Panc1 (cell line): Measurements from ENCODE around the gene TAAR9. TPM values are rescaled to one million over a fixed set of nuclear protein-coding genes. Genes with fewer than 3 reads are reported as not detected.

Source experiments
- ATAC-seq: fragments of 200-7000 bp; cut with Tn5 transposase; 2 replicates; pipeline ENCODE4 v1.9.1; 2020; ENCODE audit warnings: mild to moderate bottlenecking, moderate library complexity
- BruUV-seq: library from RNA; stranded (reverse); fragments of 400-500 nt; replicated peaks from 2 replicates; lab custom pipeline; 2021; lab: Mats Ljungman, UMichigan
- CTCF ChIA-PET: fragments of 300-600 bp; sonication (Branson Sonifier 250); formaldehyde crosslinking; loops from one replicate; lab custom pipeline; 2022; ENCODE audit warnings: antibody characterized with exemption; lab: Charles Lee
- POLR2A ChIA-PET: fragments of 300-600 bp; sonication (Branson Sonifier 250); formaldehyde crosslinking; loops from one replicate; lab custom pipeline; 2022; ENCODE audit warnings: antibody characterized with exemption; lab: Charles Lee
- DNase-seq: peaks from one replicate; pipeline ENCODE4 v3.0.0-alpha.2; 2010; ENCODE audit warnings: low read depth, low spot score
- H3K27ac ChIP-seq: 2 replicates; pipeline ENCODE4 v1.5.1; 2011; ENCODE audit warnings: mild to moderate bottlenecking, low read length, inconsistent platforms
- H3K27me3 ChIP-seq: fragments of 200-500 bp; sonication (Bioruptor generic); 2 replicates; pipeline ENCODE4 v1.6.0; 2014; ENCODE audit warnings: low read length, inconsistent platforms; ENCODE audit not compliant: control insufficient read depth, insufficient read depth
- H3K36me3 ChIP-seq: fragments of 200-500 bp; sonication (Bioruptor generic); 2 replicates; pipeline ENCODE4 v1.5.1; 2014; ENCODE audit warnings: inconsistent platforms, mild to moderate bottlenecking, low read length, moderate library complexity; ENCODE audit not compliant: control insufficient read depth, insufficient read depth
- H3K4me1 ChIP-seq: 2 replicates; pipeline ENCODE4 v1.5.1; 2011; ENCODE audit warnings: inconsistent platforms, mild to moderate bottlenecking, low read length, moderate library complexity; ENCODE audit not compliant: control insufficient read depth, insufficient read depth
- H3K4me3 ChIP-seq, 2 experiments: 2 replicates each; pipeline ENCODE4 v1.5.1; 2011 to 2012; ENCODE audit warnings: low read depth in 2 of 2, low read length in 2 of 2, mild to moderate bottlenecking in 2 of 2, inconsistent platforms in 1 of 2, moderate library complexity in 1 of 2
- H3K9me3 ChIP-seq: fragments of 200-500 bp; sonication (Bioruptor generic); 2 replicates; pipeline ENCODE4 v1.5.1; 2014; ENCODE audit warnings: low read depth, mild to moderate bottlenecking, inconsistent platforms, low read length, moderate library complexity; ENCODE audit not compliant: control insufficient read depth, insufficient read depth
- CTCF ChIP-seq: fragments of 450-650 bp; IDR thresholded peaks from 2 replicates; pipeline ENCODE4 v1.5.1; 2017; ENCODE audit warnings: mild to moderate bottlenecking
- POLR2AphosphoS5 ChIP-seq: IDR thresholded peaks from 2 replicates; pipeline ENCODE4 v1.6.1; 2012; ENCODE audit warnings: mild to moderate bottlenecking, low read depth, low read length, moderate library complexity
- REST ChIP-seq, 2 experiments: IDR thresholded peaks; 2 replicates each; pipeline ENCODE4 v1.6.1; 2011 to 2012; ENCODE audit warnings: low read depth in 2 of 2, control low read depth in 1 of 2, low read length in 1 of 2, mild to moderate bottlenecking in 1 of 2, moderate library complexity in 1 of 2; ENCODE audit not compliant: insufficient read depth in 1 of 2
- SIN3A ChIP-seq: IDR thresholded peaks from 2 replicates; pipeline ENCODE4 v1.6.1; 2012; ENCODE audit warnings: low read depth, mild to moderate bottlenecking, low read length, moderate library complexity, borderline replicate concordance; ENCODE audit not compliant: insufficient read depth
- TCF7L2 ChIP-seq: IDR thresholded peaks from 2 replicates; pipeline ENCODE4 v1.6.1; 2011; ENCODE audit warnings: mild to moderate bottlenecking, low read depth, low read length, inconsistent platforms
- in situ Hi-C: cut with HindIII; loops from 2 replicates; pipeline ENCODE4 v1.10.0; 2016; ENCODE audit warnings: low sequenced_read_pairs, low pct_unique_long_range_greater_than_20kb
- intact Hi-C: fragments of 100-400 bp; cut with micrococcal nuclease; formaldehyde crosslinking; loops from one replicate; pipeline ENCODE4 v1.10.0; 2022; ENCODE audit not compliant: unreplicated experiment
- total RNA-seq: library from RNA; stranded (reverse); gene quantifications from one replicate; pipeline ENCODE4 v1.2.1, GENCODE V29; 2021; ENCODE audit not compliant: unreplicated experiment

The TAAR9 gene
- total RNA-seq, 1 experiment from 2014 or later = not detected

- no peak for ATAC-seq
- Histone ChIP-seq H3K4me1 (peaks cover 6% of the 10 kb centered on the region; the same call in 1 of the 2 replicates), H3K27me3 (0 out of 2 replicates have a peak, but pooled peaks cover 5% of the 10 kb centered on the region), H3K4me3 (no peak overlapping the region), H3K9me3 (no peaks in the 10 kb centered on the region), H3K36me3 (no peaks in the 10 kb centered on the region; the same call in 1 of the 2 replicates), H3K27ac (no peak overlapping the region)
- DNase-seq = no peak
- ChIA-PET CTCF (no interaction called here), POLR2A (no interaction called here)
- TF ChIP-seq CTCF = no peak
- no peak for TF ChIP-seq SIN3A
- TF ChIP-seq REST (IDR thresholded peaks at IDR 0.05; ENCODE audit: insufficient read depth in 1 of 2, low read depth in 2 of 2, low read length in 1 of 2) = no peak
- no peak for TF ChIP-seq POLR2AphosphoS5
- TF ChIP-seq TCF7L2 = no peak
- no TSS peak for BruUV-seq
- intact Hi-C loops (no loop called here), in situ Hi-C loops (no loop called here)
Observed at GRCh38 chr6:132524646-132525045, 13.4 kb upstream of the TAAR9 start.

GRCh38 chr6:132525866-132526265 is 12.2 kb upstream of the TAAR9 start:
- BruUV-seq = no TSS peak
- no peak overlapping the region for H3K4me3 ChIP-seq
- intact Hi-C loops (no loop called here), in situ Hi-C loops (no loop called here)
- TF ChIP-seq CTCF (no peak), SIN3A (no peak), TCF7L2 (no peak), REST (IDR thresholded peaks at IDR 0.05; ENCODE audit: insufficient read depth in 1 of 2, low read depth in 2 of 2, low read length in 1 of 2) (no peak), POLR2AphosphoS5 (no peak)
- POLR2A ChIA-PET = no interaction called here
- 0 out of 2 replicates have a peak, but pooled peaks cover 5% of the 10 kb centered on the region for H3K27me3 ChIP-seq
- peaks cover 10% of the 10 kb centered on the region for H3K4me1 ChIP-seq
- H3K9me3 ChIP-seq = no peaks in the 10 kb centered on the region
- no peak overlapping the region for H3K27ac ChIP-seq
- ATAC-seq (no peak), DNase-seq (no peak)
- no peaks in the 10 kb centered on the region; the same call in 1 of the 2 replicates for H3K36me3 ChIP-seq
- CTCF ChIA-PET = no interaction called here
